Choroid plexus epithelial cell (primary cell): ENCODE data around the gene HSPA4L.

ENCODE experiments used
- DNase-seq: peaks from one replicate; pipeline ENCODE4 v3.0.0-alpha.2; 2010; ENCODE audit warnings: low read depth
- H3K4me3 ChIP-seq: 2 replicates; pipeline ENCODE4 v1.5.1; 2011; ENCODE audit warnings: low read depth, mild to moderate bottlenecking, control low read depth, low read length, moderate library complexity
- TF ChIP-seq, protein P1 (sequence below): conservative IDR thresholded peaks from 2 replicates; pipeline ENCODE4 v1.5.1; 2011; ENCODE audit warnings: low read depth, mild to moderate bottlenecking, control low read depth, inconsistent platforms, low read length, moderate library complexity

Gene HSPA4L

DNA sequence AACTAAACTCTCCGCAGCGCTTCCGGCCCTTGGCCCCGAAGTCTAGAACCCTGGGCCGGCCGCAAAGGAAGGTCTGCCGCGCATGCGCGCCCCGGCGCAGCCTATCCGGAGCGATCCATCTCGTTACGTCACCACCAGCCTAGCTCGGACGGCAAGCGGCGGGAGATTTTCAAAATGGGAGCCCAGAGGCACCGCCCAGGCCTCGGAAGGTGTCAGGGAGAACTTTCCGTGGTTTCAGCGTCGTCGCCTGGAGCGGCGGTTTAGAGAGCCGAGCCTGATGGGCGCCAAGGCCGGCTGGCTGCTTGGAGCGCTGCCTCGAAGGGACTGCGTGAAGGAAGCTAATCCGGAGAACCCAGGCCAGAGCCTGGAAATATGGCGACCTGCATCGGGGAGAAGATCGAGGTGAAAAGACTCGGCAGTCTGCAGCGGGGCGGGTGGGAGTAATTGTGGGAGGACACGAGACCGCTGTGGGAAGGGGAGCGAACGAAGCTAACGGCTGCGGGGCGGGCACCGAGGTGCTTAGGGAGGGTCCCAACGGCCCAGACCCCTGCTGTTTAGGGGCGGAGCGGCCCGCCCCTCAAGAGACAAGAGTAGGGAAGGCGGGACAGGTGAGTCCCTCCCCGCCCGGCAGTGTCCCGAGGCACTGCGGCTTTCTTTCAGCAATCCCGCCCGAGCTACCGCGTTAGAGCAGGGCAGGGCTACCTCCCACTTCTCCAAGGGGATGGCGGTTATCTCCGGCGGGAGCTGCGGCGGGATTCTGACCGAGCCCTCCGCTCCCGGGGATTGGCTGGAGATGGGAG, 98.8 kb downstream of the HSPA4L start, which contains the start of gene PLK4:
TSS of gene PLK4 (plus strand) at position 131 of the 800 bp plus-strand sequence. CDS start at position 373, 242 bp downstream.
- TF ChIP-seq, protein P1, sequence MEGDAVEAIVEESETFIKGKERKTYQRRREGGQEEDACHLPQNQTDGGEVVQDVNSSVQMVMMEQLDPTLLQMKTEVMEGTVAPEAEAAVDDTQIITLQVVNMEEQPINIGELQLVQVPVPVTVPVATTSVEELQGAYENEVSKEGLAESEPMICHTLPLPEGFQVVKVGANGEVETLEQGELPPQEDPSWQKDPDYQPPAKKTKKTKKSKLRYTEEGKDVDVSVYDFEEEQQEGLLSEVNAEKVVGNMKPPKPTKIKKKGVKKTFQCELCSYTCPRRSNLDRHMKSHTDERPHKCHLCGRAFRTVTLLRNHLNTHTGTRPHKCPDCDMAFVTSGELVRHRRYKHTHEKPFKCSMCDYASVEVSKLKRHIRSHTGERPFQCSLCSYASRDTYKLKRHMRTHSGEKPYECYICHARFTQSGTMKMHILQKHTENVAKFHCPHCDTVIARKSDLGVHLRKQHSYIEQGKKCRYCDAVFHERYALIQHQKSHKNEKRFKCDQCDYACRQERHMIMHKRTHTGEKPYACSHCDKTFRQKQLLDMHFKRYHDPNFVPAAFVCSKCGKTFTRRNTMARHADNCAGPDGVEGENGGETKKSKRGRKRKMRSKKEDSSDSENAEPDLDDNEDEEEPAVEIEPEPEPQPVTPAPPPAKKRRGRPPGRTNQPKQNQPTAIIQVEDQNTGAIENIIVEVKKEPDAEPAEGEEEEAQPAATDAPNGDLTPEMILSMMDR = no peak
- peak within 1 kb of the TSS; percentile 96 for H3K4me3 ChIP-seq
- peak; percentile 96 for DNase-seq

- peak overlapping the region; percentile 96 for H3K4me3 ChIP-seq
- no peak for DNase-seq
- TF ChIP-seq, protein P1 = peak; percentile 2
Observed at GRCh38 chr4:127881563-127881864, 99.4 kb downstream of the HSPA4L start.

GRCh38 chr4:127888559-127888958, 106.4 kb downstream of the HSPA4L start:
- no peak overlapping the region for H3K4me3 ChIP-seq
- TF ChIP-seq, protein P1 = no peak
- no peak for DNase-seq

- TF ChIP-seq, protein P1 = no peak
- peak; percentile 51 for DNase-seq
- no peak overlapping the region for H3K4me3 ChIP-seq
Observed at GRCh38 chr4:127889903-127890302, 107.8 kb downstream of the HSPA4L start.
